ENCODE results near the gene IL24.
"Not testable (repeated sequence)": the region's sequence is repeated elsewhere in the genome, so short reads cannot be mapped to it uniquely, and the experiment has no call there.

The IL24 gene

GRCh38 chr1:206921772-206922265 lies 24.6 kb downstream of the IL24 start, which contains the start of gene FCMR:
TSS of gene FCMR (minus strand) at chr1:206921941. CDS start at chr1:206921854, 87 bp downstream.
- peaks cover 7% of the 10 kb centered on the region for H3K4me1 ChIP-seq (ENCODE audit: control insufficient read depth, insufficient read depth, low read length)
- no peak within 1 kb of the TSS for H3K4me2 ChIP-seq (ENCODE audit: low read length)
- H3K9ac ChIP-seq (ENCODE audit: low read depth, low read length) = no peak within 1 kb of the TSS
- peaks cover 3% of the 10 kb centered on the region for H3K27me3 ChIP-seq (ENCODE audit: control insufficient read depth, insufficient read depth, low read length)
- H3K9me3 ChIP-seq (replicated peaks; ENCODE audit: low read length) = no peaks in the 10 kb centered on the region
- no peaks in the 10 kb centered on the region for H3K36me3 ChIP-seq (ENCODE audit: insufficient read depth, low read length)
- no peak within 1 kb of the TSS for H3K4me3 ChIP-seq (ENCODE audit: low read length)

GRCh38 chr1:206922524-206922923 lies 25.3 kb downstream of the IL24 start:
- H3K4me1 ChIP-seq (ENCODE audit: control insufficient read depth, insufficient read depth, low read length) = peaks cover 7% of the 10 kb centered on the region
- H3K27me3 ChIP-seq (ENCODE audit: control insufficient read depth, insufficient read depth, low read length) = no peaks in the 10 kb centered on the region
- no peak overlapping the region for H3K4me3 ChIP-seq (ENCODE audit: low read length)
- no peak overlapping the region for H3K4me2 ChIP-seq (ENCODE audit: low read length)
- no peaks in the 10 kb centered on the region for H3K9me3 ChIP-seq (replicated peaks; ENCODE audit: low read length)
- H3K36me3 ChIP-seq (ENCODE audit: insufficient read depth, low read length) = no peaks in the 10 kb centered on the region
- no peak overlapping the region for H3K9ac ChIP-seq (ENCODE audit: low read depth, low read length)

- no peak overlapping the region for H3K4me3 ChIP-seq (ENCODE audit: low read length)
These were observed 26.0 kb downstream of the IL24 start for GRCh38 chr1:206923009-206923960.

GRCh38 chr1:206923961-206924557 lies 26.8 kb downstream of the IL24 start:
- not testable (repeated sequence) for H3K9me3 ChIP-seq (replicated peaks; ENCODE audit: low read length); H3K27me3 ChIP-seq (ENCODE audit: control insufficient read depth, insufficient read depth, low read length); H3K4me3 ChIP-seq (ENCODE audit: low read length); H3K4me2 ChIP-seq (ENCODE audit: low read length); H3K4me1 ChIP-seq (ENCODE audit: control insufficient read depth, insufficient read depth, low read length); H3K36me3 ChIP-seq (ENCODE audit: insufficient read depth, low read length); H3K9ac ChIP-seq (ENCODE audit: low read depth, low read length)

More at GRCh38 chr1:206923009-206923960, 26.0 kb downstream of the IL24 start:
- H3K36me3 ChIP-seq (ENCODE audit: insufficient read depth, low read length) = no peaks in the 10 kb centered on the region
- no peak overlapping the region for H3K4me2 ChIP-seq (ENCODE audit: low read length)
- H3K9me3 ChIP-seq (replicated peaks; ENCODE audit: low read length) = no peaks in the 10 kb centered on the region
- peaks cover 7% of the 10 kb centered on the region for H3K4me1 ChIP-seq (ENCODE audit: control insufficient read depth, insufficient read depth, low read length)
- no peaks in the 10 kb centered on the region for H3K27me3 ChIP-seq (ENCODE audit: control insufficient read depth, insufficient read depth, low read length)
- no peak overlapping the region for H3K9ac ChIP-seq (ENCODE audit: low read depth, low read length)

GRCh38 chr1:206924592-206925105 lies 27.4 kb downstream of the IL24 start:
- Histone ChIP-seq H3K9me3 (replicated peaks; ENCODE audit: low read length) (no peaks in the 10 kb centered on the region), H3K4me2 (ENCODE audit: low read length) (no peak overlapping the region), H3K4me1 (ENCODE audit: control insufficient read depth, insufficient read depth, low read length) (peaks cover 7% of the 10 kb centered on the region), H3K36me3 (ENCODE audit: insufficient read depth, low read length) (no peaks in the 10 kb centered on the region), H3K27me3 (ENCODE audit: control insufficient read depth, insufficient read depth, low read length) (no peaks in the 10 kb centered on the region), H3K9ac (ENCODE audit: low read depth, low read length) (no peak overlapping the region), H3K4me3 (ENCODE audit: low read length) (no peak overlapping the region)

GRCh38 chr1:206925106-206925736 lies 28.0 kb downstream of the IL24 start:
- H3K4me1 ChIP-seq (ENCODE audit: control insufficient read depth, insufficient read depth, low read length) = peaks cover 7% of the 10 kb centered on the region

GRCh38 chr1:206926286-206926685 lies 29.0 kb downstream of the IL24 start:
- Histone ChIP-seq H3K4me1 (ENCODE audit: control insufficient read depth, insufficient read depth, low read length) (peaks cover 7% of the 10 kb centered on the region), H3K9ac (ENCODE audit: low read depth, low read length) (no peak overlapping the region), H3K27me3 (ENCODE audit: control insufficient read depth, insufficient read depth, low read length) (no peaks in the 10 kb centered on the region), H3K36me3 (ENCODE audit: insufficient read depth, low read length) (no peaks in the 10 kb centered on the region), H3K4me2 (ENCODE audit: low read length) (no peak overlapping the region), H3K4me3 (ENCODE audit: low read length) (no peak overlapping the region), H3K9me3 (replicated peaks; ENCODE audit: low read length) (no peaks in the 10 kb centered on the region)

More at GRCh38 chr1:206925106-206925736, 28.0 kb downstream of the IL24 start:
- no peak overlapping the region for H3K4me3 ChIP-seq (ENCODE audit: low read length)
- H3K9me3 ChIP-seq (replicated peaks; ENCODE audit: low read length) = no peaks in the 10 kb centered on the region
- no peaks in the 10 kb centered on the region for H3K36me3 ChIP-seq (ENCODE audit: insufficient read depth, low read length)
- no peak overlapping the region for H3K9ac ChIP-seq (ENCODE audit: low read depth, low read length)
- H3K4me2 ChIP-seq (ENCODE audit: low read length) = no peak overlapping the region
- H3K27me3 ChIP-seq (ENCODE audit: control insufficient read depth, insufficient read depth, low read length) = no peaks in the 10 kb centered on the region

GRCh38 chr1:206929524-206929923 lies 32.3 kb downstream of the IL24 start:
- H3K36me3 ChIP-seq (ENCODE audit: insufficient read depth, low read length) = no peaks in the 10 kb centered on the region
- H3K4me3 ChIP-seq (ENCODE audit: low read length) = no peak overlapping the region
- no peak overlapping the region for H3K9ac ChIP-seq (ENCODE audit: low read depth, low read length)
- H3K27me3 ChIP-seq (ENCODE audit: control insufficient read depth, insufficient read depth, low read length) = peaks cover 6% of the 10 kb centered on the region
- H3K9me3 ChIP-seq (replicated peaks; ENCODE audit: low read length) = no peaks in the 10 kb centered on the region
- H3K4me1 ChIP-seq (ENCODE audit: control insufficient read depth, insufficient read depth, low read length) = no peaks in the 10 kb centered on the region
- H3K4me2 ChIP-seq (ENCODE audit: low read length) = no peak overlapping the region

- Histone ChIP-seq H3K9me3 (replicated peaks; ENCODE audit: low read length) (no peaks in the 10 kb centered on the region), H3K4me2 (ENCODE audit: low read length) (no peak overlapping the region), H3K27me3 (ENCODE audit: control insufficient read depth, insufficient read depth, low read length) (peaks cover 6% of the 10 kb centered on the region), H3K9ac (ENCODE audit: low read depth, low read length) (no peak overlapping the region), H3K4me1 (ENCODE audit: control insufficient read depth, insufficient read depth, low read length) (no peaks in the 10 kb centered on the region), H3K36me3 (ENCODE audit: insufficient read depth, low read length) (no peaks in the 10 kb centered on the region), H3K4me3 (ENCODE audit: low read length) (no peak overlapping the region)
These were observed 33.1 kb downstream of the IL24 start for GRCh38 chr1:206930210-206930798.

GRCh38 chr1:206931709-206932108 lies 34.5 kb downstream of the IL24 start:
- peaks cover 6% of the 10 kb centered on the region for H3K27me3 ChIP-seq (ENCODE audit: control insufficient read depth, insufficient read depth, low read length)
- H3K4me3 ChIP-seq (ENCODE audit: low read length) = no peak overlapping the region
- H3K36me3 ChIP-seq (ENCODE audit: insufficient read depth, low read length) = no peaks in the 10 kb centered on the region
- no peaks in the 10 kb centered on the region for H3K4me1 ChIP-seq (ENCODE audit: control insufficient read depth, insufficient read depth, low read length)
- H3K4me2 ChIP-seq (ENCODE audit: low read length) = no peak overlapping the region
- H3K9ac ChIP-seq (ENCODE audit: low read depth, low read length) = no peak overlapping the region
- H3K9me3 ChIP-seq (replicated peaks; ENCODE audit: low read length) = no peaks in the 10 kb centered on the region

- H3K4me1 ChIP-seq (ENCODE audit: control insufficient read depth, insufficient read depth, low read length) = no peaks in the 10 kb centered on the region
- H3K36me3 ChIP-seq (ENCODE audit: insufficient read depth, low read length) = no peaks in the 10 kb centered on the region
- no peak overlapping the region for H3K4me3 ChIP-seq (ENCODE audit: low read length)
- H3K4me2 ChIP-seq (ENCODE audit: low read length) = no peak overlapping the region
- peaks cover 8% of the 10 kb centered on the region for H3K27me3 ChIP-seq (ENCODE audit: control insufficient read depth, insufficient read depth, low read length)
- H3K9ac ChIP-seq (ENCODE audit: low read depth, low read length) = no peak overlapping the region
- H3K9me3 ChIP-seq (replicated peaks; ENCODE audit: low read length) = no peaks in the 10 kb centered on the region
These were observed 34.9 kb downstream of the IL24 start for GRCh38 chr1:206932177-206932576.
